Nephron (organoid): Measurements from ENCODE around the gene ENTHD1.

Experiments
- H3K27ac Mint-ChIP-seq, 3 experiments: 2 replicates each; pipeline ENCODE4 v1.8.0; 2020; ENCODE audit warnings: mixed read lengths in 3 of 3, mild to moderate bottlenecking in 2 of 3, moderate library complexity in 1 of 3
- H3K27me3 Mint-ChIP-seq: 2 replicates; pipeline ENCODE4 v1.8.0; 2021; ENCODE audit warnings: low read depth, mild to moderate bottlenecking, moderate library complexity, mixed read lengths
- H3K36me3 Mint-ChIP-seq: 2 replicates; pipeline ENCODE4 v1.8.0; 2020; ENCODE audit warnings: low read depth, mixed read lengths
- H3K4me1 Mint-ChIP-seq: 2 replicates; pipeline ENCODE4 v1.8.0; 2020; ENCODE audit warnings: mixed read lengths
- H3K4me3 Mint-ChIP-seq, 3 experiments: 2 replicates each; pipeline ENCODE4 v1.8.0; 2020; ENCODE audit warnings: mild to moderate bottlenecking in 3 of 3, mixed read lengths in 3 of 3, moderate library complexity in 2 of 3
- H3K9me3 Mint-ChIP-seq: 2 replicates; pipeline ENCODE4 v1.8.0; 2020; ENCODE audit warnings: mixed read lengths
- TF ChIP-seq, protein P1 (sequence below), 3 experiments: fragments of 200-600 bp; sonication (generic); IDR thresholded peaks; one replicate each; pipeline ENCODE4 v1.5.0; 2021; ENCODE audit warnings: antibody characterized with exemption in 3 of 3; ENCODE audit not compliant: unreplicated experiment in 3 of 3

The ENTHD1 gene

DNA sequence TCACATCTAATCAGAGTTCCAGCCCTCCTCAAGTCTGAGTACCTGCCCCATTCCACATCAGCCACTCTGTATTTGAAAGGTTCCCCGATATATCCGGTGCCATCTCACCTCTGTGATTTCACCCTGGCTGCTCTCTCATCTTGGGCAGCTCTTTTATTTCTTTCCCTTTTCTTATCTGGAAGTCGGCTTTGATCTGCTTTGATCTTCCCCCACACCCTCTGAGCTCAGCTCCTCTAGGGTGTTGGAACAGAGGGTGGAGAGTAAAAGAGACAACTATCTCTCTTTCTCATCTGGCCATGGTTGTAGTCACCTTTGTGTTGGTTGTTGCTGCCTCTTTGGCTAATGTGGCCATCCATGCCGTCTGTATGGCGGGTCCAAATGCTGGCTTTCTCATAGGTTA is 108.3 kb downstream of the ENTHD1 start:
- Mint-ChIP-seq H3K36me3 (no peaks in the 10 kb centered on the region), H3K4me3 (no peak overlapping the region), H3K27me3 (no peaks in the 10 kb centered on the region), H3K27ac (no peak overlapping the region), H3K9me3 (no peaks in the 10 kb centered on the region), H3K4me1 (no peaks in the 10 kb centered on the region)
- TF ChIP-seq, protein P1, sequence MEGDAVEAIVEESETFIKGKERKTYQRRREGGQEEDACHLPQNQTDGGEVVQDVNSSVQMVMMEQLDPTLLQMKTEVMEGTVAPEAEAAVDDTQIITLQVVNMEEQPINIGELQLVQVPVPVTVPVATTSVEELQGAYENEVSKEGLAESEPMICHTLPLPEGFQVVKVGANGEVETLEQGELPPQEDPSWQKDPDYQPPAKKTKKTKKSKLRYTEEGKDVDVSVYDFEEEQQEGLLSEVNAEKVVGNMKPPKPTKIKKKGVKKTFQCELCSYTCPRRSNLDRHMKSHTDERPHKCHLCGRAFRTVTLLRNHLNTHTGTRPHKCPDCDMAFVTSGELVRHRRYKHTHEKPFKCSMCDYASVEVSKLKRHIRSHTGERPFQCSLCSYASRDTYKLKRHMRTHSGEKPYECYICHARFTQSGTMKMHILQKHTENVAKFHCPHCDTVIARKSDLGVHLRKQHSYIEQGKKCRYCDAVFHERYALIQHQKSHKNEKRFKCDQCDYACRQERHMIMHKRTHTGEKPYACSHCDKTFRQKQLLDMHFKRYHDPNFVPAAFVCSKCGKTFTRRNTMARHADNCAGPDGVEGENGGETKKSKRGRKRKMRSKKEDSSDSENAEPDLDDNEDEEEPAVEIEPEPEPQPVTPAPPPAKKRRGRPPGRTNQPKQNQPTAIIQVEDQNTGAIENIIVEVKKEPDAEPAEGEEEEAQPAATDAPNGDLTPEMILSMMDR (IDR thresholded peaks at IDR 0.05; ENCODE audit: unreplicated experiment in 3 of 3): no peak

DNA sequence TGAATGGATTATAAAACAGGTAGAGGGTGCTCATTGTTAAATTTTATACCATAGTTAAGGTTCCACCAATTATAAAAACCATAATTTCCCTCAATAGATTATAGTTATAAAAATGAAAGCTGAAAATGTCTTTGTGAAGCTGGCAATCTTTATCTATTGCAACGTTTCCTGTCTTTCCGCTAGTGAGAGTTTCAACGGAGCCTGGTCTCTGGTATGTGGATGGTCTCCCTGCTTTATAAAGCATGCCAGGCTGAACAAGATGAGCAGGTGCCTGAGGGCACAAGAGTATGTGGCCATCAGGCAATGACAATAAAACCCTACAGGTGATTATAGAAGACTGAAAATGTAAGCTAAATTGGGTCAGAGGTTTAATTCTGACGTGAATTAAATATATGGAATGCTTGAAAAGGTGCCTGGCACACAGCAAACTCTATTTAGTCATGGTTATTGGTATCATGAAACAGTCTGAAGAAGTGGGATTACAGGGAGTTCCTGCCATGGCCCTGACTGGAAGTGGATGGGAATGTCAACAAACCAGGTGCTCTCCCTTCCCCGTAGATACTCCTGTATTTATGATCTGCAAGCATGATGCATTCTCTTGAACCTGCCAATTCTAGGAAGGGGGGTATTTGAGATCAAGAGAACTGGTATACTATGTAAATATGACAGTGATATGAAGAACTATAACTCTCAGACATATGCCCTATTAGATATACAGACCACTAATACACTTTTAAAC is 115.7 kb downstream of the ENTHD1 start:
- no peaks in the 10 kb centered on the region for H3K9me3 Mint-ChIP-seq
- H3K4me1 Mint-ChIP-seq: peaks cover 9% of the 10 kb centered on the region

DNA sequence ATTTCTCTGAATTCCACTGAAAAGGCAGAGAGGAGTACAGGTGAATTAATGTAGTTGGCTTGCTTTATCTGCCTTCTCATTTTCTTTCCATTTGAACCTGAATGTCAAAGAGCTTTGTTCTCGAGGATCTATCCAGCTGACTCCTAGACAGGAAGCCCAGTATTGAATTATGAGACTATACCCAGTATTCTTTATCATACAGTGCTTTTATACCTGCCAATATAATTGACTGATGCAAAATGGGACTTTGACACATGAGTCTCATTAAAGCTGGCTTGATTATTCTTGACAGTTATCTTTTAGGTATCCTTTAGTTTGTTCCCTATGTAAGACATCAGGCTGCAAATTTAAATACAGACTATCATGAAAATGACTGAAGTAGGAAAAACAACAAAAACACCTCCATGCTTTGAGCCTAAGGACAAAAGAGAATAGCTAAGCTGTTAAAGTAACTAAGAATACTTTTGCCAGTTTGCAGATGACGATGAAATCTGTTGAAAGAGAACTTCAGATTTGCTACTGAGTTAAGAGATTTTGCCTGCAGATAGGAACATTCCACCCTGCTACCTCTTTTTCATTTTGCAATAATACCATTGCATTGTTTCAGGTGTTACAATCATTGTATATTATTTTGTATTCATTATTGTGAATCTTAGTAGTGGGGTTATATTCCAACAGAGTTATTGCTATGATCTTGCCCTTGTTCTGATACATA is 117.1 kb downstream of the ENTHD1 start:
- H3K4me3 Mint-ChIP-seq: no peak overlapping the region
- H3K9me3 Mint-ChIP-seq: peaks cover 2% of the 10 kb centered on the region
- no peaks in the 10 kb centered on the region for H3K27me3 Mint-ChIP-seq
- TF ChIP-seq, protein P1 (IDR thresholded peaks at IDR 0.05; ENCODE audit: unreplicated experiment in 3 of 3): no peak
- H3K4me1 Mint-ChIP-seq: peaks cover 9% of the 10 kb centered on the region
- no peak overlapping the region for H3K27ac Mint-ChIP-seq
- no peaks in the 10 kb centered on the region for H3K36me3 Mint-ChIP-seq

More for the DNA sequence above, 115.7 kb downstream of the ENTHD1 start:
- H3K36me3 Mint-ChIP-seq: no peaks in the 10 kb centered on the region
- H3K27me3 Mint-ChIP-seq: no peaks in the 10 kb centered on the region
- TF ChIP-seq, protein P1 (IDR thresholded peaks at IDR 0.05; ENCODE audit: unreplicated experiment in 3 of 3): no peak
- H3K27ac Mint-ChIP-seq: no peak overlapping the region
- H3K4me3 Mint-ChIP-seq: no peak overlapping the region

DNA sequence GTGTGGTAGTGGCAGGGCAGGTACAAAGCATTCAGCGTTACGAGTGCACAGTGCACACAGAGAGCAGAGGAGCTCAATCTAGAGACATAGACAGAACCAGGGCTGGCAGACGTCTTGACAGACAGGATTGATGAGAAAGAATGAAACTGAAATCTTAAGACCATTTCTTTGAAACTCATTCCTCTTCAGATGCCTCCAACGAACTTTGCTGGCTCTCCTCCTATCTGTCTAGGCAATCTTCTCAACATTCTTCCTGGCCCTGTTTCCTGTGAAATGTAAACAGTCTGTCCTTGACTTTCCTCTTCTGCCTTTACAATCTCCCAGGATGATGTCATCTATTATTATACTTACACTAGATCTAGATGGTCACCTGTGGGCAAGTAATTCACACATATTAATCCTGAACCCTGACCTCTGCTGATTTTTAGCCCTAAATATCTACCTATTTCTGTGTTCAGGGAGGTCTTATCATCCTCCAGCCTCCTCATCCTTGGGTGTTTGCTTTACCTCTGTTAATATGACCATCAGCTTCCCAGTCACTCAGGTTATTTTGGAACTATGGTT is 119.5 kb downstream of the ENTHD1 start:
- Mint-ChIP-seq H3K27me3 (peaks cover 3% of the 10 kb centered on the region), H3K4me3 (no peak overlapping the region)

DNA sequence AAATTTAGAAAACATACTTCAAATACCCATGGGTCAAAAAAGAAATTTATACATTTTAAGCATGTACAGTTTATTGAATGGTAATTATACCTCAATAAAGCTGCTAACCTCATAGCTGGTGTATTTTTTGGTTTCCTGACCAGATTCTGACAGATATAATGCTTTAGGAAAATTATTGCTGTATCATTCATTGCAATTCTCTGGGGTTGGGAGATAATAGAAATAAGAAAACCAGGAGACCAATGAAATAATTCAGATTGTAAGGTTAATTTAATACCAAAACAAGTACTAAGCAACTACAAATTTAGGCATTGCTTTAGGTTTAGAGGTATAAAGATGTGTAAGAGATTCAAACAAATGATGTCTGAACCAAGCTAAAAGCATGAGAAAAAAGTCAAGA is 120.1 kb downstream of the ENTHD1 start:
- Mint-ChIP-seq H3K4me3 (no peak overlapping the region), H3K9me3 (peaks cover 8% of the 10 kb centered on the region), H3K27me3 (peaks cover 3% of the 10 kb centered on the region), H3K27ac (no peak overlapping the region), H3K36me3 (no peaks in the 10 kb centered on the region), H3K4me1 (peaks cover 9% of the 10 kb centered on the region)
- TF ChIP-seq, protein P1 (IDR thresholded peaks at IDR 0.05; ENCODE audit: unreplicated experiment in 3 of 3): no peak

More for the DNA sequence above, 119.5 kb downstream of the ENTHD1 start:
- peaks cover 8% of the 10 kb centered on the region for H3K9me3 Mint-ChIP-seq
- no peak overlapping the region for H3K27ac Mint-ChIP-seq
- H3K36me3 Mint-ChIP-seq: no peaks in the 10 kb centered on the region
- peaks cover 9% of the 10 kb centered on the region for H3K4me1 Mint-ChIP-seq
- TF ChIP-seq, protein P1 (IDR thresholded peaks at IDR 0.05; ENCODE audit: unreplicated experiment in 3 of 3): no peak
